GM12873 (cell line): ENCODE measurements around the gene RAD52.

Experiments
- CTCF ChIP-seq: IDR thresholded peaks from 2 replicates; pipeline ENCODE4 v1.5.1; 2012; ENCODE audit warnings: low read depth, mild to moderate bottlenecking, moderate library complexity, low read length, control low read depth; ENCODE audit not compliant: insufficient read depth; ENCODE audit errors: missing control alignments

Gene RAD52

GRCh38 chr12:913919-914698 lies 35.4 kb downstream of the RAD52 start:
- TF ChIP-seq CTCF: no peak

- no peak for TF ChIP-seq CTCF
Measured at GRCh38 chr12:912466-913235, 36.8 kb downstream of the RAD52 start.

GRCh38 chr12:911191-911826 lies 38.2 kb downstream of the RAD52 start:
- TF ChIP-seq CTCF: no peak

GRCh38 chr12:910416-910815 lies 39.1 kb downstream of the RAD52 start:
- TF ChIP-seq CTCF: no peak

- TF ChIP-seq CTCF: no peak
Measured at GRCh38 chr12:909861-910260, 39.6 kb downstream of the RAD52 start.

- no peak for TF ChIP-seq CTCF
Measured at GRCh38 chr12:907413-908185, 41.9 kb downstream of the RAD52 start.
